Stimulated activated CD8-positive, alpha-beta memory T cell treated with anti-CD3 and anti-CD28 coated beads, Interleukin-4, amount 100 ng/mL, for 4 hours (primary cell): Measurements from ENCODE around the gene ORC3.
"Not testable (repeated sequence)": the region's sequence is repeated elsewhere in the genome, so short reads cannot be mapped to it uniquely, and the experiment has no call there.

Experiments used
- DNase-seq, 2 donors: peaks; one replicate each; pipeline ENCODE4 v3.0.0-alpha.2; 2020; ENCODE audit warnings: low read depth in 2 of 2, low spot score in 1 of 2

The ORC3 gene

DNA sequence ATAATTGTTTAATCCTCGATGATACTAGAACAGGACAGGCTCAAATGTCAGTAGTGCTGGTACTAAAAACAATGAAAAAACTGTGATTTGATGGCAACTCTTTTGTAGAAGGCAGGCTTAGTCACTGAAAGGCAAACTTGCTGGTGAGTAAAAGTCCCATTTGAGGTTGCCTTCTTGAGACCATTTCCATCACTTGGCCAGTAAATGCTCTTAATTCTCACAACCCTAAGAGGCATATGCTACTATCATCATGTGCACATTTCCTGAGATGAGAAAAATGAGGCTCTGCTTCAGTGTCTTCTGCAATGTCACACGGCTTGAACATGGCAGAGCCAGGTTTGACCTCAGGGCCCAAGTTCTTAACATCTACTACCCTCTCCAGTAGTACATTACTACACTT is 102.2 kb downstream of the ORC3 start:
- no peak for DNase-seq

DNA sequence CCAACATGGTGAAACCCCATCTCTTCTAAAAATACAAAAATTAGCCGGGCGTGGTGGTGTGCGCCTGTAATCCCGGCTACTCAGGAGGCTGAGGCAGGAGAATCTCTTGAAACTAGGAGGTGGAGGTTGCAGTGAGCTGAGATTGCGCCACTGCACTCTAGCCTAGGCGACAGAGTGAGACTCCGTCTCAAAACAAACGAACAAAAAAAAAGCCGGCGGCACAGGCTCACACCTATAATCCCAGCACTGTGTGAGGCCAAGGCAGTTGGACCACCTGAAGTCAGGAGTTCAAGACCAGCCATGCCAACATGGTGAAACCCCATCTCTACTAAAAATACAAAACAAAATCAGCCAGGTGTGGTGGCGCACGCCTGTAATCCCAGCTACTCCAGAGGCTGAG is 106.9 kb downstream of the ORC3 start:
- DNase-seq: not testable (repeated sequence)

- DNase-seq: no peak
Measured at GRCh38 chr6:87697581-87698546, 107.9 kb downstream of the ORC3 start.

GRCh38 chr6:87698547-87699006 is 108.6 kb downstream of the ORC3 start:
- DNase-seq: no peak

GRCh38 chr6:87699576-87699975 is 109.6 kb downstream of the ORC3 start:
- DNase-seq: no peak

- peak in 1 of 2 donors; percentile 12 for DNase-seq
Measured at GRCh38 chr6:87700397-87701343, 110.7 kb downstream of the ORC3 start.

DNA sequence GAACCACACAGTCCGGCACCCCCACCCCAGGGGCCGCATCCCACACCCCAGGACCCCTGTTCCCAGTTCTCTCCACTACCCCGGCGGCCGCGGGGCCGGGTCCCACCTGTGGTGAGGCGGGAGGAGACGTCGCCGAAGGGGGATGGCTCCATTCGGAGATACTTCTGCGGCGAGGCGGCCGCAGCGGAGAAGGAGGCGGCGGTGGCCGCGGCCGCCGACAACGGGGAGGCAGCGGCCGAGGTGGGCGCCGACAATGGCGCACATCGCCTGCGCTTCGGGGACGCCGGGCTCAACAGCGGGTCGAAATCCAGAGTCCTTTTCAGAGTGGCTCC is 111.4 kb downstream of the ORC3 start:
- no peak for DNase-seq

GRCh38 chr6:87701676-87702588 is 112.0 kb downstream of the ORC3 start, which contains the start of gene AKIRIN2:
TSS of gene AKIRIN2 (minus strand) at chr6:87702233. CDS start at chr6:87701684, 549 bp downstream.
- DNase-seq: peak; percentile 92 to 94

GRCh38 chr6:87702589-87702945 is 112.6 kb downstream of the ORC3 start:
- no peak for DNase-seq

DNA sequence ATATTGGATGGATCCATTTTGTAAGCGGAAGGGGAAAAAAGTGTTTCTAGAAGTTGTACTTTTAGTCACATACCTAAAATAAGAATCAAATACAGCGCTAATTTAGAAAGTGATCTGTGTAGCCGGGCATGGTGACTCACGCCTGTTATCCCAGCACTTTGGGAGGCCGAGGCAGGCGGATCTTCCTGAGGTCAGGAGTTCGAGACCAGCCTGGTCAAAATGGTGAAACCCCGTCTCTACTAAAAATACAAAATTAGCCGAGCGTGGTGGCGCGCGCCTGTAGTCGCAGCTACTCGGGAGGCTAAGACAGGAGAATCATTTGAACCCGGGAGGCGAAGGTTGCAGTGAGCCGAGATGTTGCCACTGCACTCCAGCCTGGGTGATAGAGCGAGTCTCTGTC is 113.1 kb downstream of the ORC3 start:
- DNase-seq: not testable (repeated sequence)

DNA sequence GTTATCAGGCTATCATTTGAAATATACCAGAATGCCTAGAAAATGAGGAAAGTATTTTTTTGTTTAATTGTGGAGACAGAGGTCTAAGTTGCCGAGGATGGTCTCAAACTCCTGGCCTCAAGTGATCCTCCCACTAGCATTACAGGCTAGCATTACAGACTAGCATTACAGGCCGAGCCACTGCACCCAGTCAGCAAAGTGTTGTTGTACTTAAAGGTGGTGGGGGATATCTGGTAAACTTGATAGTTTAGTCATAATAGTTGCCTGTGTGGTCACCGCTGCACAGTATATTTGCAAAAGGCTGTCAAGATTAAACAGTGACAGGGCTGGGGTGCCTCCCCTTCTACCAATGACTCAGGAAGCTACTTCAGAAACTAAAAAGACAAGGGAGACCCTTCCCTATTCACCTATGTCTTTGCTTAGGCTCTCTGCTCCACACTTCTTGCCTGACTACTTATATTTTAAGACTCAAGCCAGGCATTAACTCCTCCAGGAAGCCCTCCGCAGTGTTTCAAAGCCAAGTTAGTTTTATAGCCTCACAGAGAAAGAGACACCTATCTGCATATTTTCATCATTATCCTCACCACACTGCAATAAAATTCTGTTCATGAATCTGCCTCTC is 115.2 kb downstream of the ORC3 start:
- DNase-seq: no peak

GRCh38 chr6:87706187-87706966 is 116.4 kb downstream of the ORC3 start:
- DNase-seq: no peak

DNA sequence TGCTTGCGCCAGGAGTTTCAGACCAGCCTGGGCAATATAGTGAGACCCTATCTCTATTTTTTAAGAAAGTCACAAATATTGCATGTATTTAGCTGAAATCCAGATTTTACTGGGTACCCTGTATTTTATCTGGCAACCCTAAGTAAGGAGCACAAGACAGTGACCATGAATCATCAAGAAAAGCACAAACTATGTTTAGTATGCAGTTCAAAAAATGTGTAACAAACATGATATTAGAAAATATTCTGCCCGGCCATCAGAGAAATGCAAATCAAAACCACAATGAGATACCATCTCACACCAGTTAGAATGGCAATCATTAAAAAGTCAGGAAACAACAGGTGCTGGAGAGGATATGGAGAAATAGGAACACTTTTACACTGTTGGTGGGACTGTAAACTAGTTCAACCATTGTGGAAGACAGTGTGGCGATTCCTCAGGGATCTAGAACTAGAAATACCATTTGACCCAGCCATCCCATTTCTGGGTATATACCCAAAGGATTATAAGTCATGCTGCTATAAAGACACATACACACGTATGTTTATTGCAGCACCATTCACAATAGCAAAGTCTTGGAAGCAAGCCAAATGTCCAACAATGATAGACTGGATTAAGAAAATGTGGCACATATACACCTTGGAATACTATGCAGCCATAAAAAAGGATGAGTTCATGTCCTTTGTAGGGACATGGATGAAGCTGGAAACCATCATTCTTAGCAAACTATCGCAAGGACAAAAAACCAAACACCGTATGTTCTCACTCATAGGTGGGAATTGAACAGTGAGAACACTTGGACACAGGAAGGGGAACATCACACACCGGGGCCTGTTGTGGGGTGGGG is 118.9 kb downstream of the ORC3 start:
- DNase-seq: not testable (repeated sequence)

GRCh38 chr6:87710090-87710489 is 120.2 kb downstream of the ORC3 start:
- no peak for DNase-seq

GRCh38 chr6:87712713-87713112 is 122.8 kb downstream of the ORC3 start:
- not testable (repeated sequence) for DNase-seq

- DNase-seq: no peak
Measured at GRCh38 chr6:87714093-87714842, 124.3 kb downstream of the ORC3 start.
